DMS 273 (cell line): ENCODE measurements around the gene VOPP1.
"Not testable (repeated sequence)": the region's sequence is repeated elsewhere in the genome, so short reads cannot be mapped to it uniquely, and the experiment has no call there.

Source experiments
- DNase-seq: peaks from one replicate; lab custom pipeline; 2025; ENCODE audit not compliant: unreplicated experiment; lab: John Stamatoyannopoulos, UW

Gene VOPP1, protein sequence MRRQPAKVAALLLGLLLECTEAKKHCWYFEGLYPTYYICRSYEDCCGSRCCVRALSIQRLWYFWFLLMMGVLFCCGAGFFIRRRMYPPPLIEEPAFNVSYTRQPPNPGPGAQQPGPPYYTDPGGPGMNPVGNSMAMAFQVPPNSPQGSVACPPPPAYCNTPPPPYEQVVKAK

DNA sequence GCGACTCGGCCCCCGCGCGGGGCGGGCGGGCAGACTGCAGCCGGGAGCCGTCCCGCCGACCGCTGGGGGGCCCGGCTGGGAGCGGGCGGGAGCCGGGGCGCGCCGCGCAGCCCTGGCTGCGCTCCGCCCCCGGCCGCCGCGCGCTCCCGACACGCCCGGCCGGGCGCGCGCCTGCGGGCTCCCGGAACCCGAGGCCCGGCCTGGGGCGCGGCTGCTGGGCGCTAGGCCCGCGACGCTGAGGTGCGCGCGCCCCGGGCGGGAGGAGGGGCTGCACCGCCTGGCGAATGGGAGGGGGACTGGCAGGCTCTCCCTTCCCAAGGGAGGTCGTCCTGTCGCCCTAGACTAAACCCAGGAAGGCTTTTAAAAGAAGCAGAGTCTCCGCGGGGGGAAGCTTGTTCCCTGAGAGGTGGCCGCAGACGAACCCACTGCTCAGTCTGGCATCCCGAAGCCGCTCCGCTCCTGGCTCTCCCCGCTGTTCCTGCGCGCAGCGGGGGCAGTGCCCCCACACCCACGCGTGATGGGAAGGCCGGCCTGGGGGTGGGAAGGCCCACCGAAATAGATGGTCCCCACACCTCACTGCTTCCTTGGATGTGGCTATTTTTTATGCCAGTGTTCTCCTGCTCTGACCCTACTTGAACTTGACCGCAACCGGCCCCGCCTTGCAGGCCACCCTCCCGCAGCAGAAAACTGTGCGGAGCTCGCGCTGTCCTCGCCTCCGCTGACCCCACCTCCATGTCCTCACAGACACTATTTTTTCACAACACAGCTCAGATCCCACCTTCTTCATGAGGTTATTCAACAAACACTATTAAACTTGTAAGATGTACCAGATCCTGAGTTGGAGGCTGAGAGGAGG, at the start of gene VOPP1:
Gene VOPP1 (minus strand): TSS at position 125 of the 856 bp plus-strand sequence. CDS start 178 bp downstream, outside the sequence.
- DNase-seq, result peak; percentile 96

DNA sequence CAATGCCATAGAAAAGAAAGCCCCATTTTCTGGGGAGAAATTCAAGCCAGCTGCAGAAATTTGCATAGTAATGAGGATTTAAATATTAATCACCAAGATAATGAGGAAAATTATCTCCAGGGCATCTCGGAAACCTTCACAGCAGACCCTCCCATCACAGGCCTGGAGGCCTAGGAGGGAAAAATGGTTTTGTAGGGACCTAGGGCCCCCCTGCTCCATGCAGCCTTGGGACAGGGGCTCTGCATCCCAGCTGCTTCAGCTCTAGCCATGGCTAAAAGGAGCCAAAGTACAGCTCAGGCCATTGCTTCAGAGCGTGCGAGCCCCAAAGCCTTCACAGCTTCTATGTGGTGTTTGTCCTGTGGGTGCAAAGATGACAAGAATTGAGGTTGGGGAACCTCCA, 46.6 kb upstream of the VOPP1 start:
- DNase-seq, result no peak

DNA sequence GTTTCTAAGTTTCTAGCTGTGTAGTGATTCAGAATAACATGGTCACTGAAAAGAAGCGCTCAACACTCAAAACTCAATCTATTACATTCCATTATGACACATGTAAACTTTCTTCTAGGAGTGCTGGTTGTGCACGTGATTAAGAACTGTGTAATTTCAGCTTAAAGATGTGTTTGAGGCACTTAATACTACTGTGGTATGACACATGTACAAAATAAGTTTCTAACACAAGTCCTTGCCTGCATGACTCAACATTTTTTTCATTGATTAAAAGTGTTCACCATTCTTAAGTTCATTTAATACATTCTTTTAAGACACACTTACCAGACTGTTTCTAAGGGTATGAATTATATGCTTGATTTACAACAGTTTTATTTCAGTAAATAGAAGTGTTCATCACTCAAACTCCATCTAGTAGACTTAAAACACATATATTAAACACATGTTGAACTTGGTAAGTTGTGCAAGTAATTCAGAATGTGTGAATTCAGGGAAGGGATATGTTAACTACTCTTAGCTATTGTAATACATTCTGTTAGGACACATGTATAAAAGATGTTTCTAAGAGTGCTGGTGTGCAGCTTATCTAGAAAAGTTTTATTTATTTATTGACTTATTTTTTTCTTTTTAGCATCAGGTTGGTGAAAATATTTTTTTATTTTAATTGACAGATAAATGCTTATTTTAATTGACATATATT, 42.2 kb upstream of the VOPP1 start:
- not testable (repeated sequence) for DNase-seq

DNA sequence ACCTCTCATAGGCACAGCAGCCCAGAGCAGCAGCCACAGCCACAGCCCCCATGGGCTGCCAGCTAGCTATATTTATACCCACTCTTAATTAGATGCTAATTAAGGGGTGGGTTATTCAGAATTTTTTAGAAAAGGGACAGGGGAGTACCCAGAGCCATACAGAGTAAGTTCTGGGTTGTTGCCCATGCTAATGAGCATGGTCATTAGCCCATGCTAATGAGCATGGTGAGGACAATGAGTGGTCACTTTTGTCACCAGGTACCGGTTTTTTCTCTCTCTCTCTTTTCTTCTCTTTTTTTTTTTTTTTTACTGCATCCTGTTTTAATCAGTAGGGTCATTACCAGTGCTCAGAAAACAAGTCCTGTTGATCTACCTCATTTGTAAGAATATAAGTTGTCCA, 37.4 kb upstream of the VOPP1 start:
- not testable (repeated sequence) for DNase-seq

DNA sequence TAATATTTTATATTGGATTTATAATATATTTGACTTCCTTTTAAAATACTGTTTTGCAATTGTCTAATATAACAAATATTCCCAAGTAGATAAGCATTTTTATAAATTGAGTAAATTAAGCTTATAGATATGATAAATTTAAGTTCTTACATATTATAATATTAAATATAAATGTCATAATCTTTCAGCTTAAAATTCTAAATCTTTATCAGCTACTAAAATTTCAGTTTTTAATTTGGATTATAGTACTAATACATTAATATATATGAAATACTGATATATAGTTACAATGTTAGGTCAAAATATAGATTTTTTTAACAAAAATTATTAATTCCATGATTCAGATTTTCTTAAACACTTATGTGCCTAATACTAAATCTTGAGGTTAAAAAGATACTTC, 33.4 kb upstream of the VOPP1 start:
- DNase-seq, result not testable (repeated sequence)

DNA sequence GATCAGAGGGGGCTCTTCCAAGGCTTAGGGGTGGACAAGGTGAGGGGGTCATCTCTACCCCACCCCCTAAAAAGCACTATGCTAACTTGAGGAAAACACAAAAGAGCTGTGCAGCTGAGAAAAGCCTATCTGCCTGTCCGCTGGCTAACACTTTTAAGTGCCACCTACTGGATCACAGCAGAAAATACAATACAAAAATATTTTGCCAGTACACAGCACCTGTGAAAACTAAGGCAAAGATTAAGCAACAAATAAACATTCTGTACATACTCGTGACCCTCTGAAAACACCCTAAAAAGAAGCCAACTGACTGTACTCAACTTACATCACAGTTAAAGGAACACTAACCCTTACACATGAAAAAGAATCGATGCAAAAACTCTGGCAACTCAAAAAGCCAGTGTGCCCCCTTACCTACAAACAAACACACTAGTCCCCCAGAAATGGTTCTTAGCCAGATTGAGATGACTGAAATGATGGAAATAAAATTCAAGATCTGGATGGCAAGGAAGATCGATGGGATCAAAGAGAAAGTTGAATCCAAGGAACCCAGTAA, 25.7 kb upstream of the VOPP1 start:
- DNase-seq, result peak; percentile 41

DNA sequence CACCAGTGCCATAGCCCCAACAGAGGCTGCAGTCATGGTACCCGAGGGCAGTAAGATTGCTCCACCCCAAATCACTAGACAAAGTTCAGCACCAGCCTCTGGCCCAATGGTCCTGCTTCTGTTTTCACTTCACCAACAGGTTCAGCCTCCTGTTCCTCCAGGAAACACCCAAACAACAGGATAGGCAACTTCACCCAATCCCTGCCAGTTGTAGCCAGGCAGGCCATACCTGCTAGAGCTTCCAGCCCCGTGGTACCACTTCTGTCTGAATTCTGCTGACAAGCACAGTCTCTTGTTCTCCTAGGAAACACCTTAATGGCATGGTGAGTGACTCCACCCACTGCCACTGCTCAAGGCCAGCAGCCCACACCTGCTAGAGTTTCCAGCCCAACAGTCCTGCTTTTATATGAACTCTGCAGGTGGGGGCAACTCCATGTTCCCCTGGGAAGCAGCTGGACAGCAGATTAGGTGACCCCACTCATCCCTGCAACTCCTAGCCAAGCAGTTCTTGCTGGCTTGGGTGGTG, 25.0 kb upstream of the VOPP1 start:
- not testable (repeated sequence) for DNase-seq

DNA sequence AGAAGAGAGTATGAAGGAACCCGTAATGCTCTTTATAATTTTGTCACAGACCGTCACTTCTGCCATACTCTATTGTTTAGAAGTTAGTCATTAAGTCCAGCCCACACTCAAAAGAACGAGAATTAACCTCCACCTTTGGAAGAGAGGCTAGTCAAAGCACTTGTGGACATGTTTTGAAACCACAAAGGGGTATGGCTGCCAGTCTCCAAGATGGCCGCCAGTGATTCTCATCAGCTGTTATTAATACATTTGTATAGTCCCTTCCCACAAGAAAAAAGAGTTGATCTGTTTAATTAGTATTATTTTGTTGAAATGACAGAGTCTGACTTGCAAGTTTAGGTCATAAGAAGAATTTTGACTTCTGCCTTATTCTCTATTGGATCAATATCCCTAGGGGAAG, 23.2 kb upstream of the VOPP1 start:
- no peak for DNase-seq

DNA sequence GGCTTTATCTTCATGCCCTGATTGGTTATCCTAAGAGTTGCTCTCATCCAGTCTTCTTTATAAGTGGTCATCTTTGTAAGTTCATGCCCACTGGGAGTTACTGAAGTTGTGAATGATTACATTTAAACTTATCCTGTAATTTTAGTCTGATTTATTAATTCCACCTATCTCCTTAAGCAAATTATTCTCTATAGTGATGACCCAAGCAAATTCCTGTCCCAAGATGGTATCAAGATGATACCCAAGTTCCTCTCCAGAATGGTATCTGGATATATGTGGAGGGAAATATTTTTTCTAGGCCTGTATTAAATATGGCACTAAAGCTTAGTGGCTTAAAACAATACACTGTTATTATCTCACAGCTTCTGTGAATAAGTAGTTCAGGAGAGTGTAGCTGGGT, 22.6 kb upstream of the VOPP1 start:
- no peak for DNase-seq

DNA sequence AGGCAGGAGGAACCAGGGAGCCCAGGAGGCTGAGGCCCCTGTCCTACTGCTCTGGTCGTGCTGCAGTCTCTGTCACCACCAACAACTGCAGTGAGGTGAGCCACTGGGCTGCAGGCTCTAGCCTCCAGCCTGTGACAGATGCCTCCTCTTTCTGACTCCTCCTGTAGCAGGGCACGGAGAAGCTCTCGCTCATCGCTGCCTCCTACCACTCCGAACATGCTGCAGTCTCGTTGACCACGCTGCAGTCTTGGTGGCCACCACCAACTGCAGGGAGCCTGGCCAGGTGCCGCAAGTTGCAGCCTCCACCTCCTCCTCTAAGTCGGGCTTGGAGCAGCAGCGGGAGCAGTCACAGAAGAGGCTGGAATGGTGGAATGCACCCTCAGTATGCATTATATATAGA, 22.1 kb upstream of the VOPP1 start:
- no peak for DNase-seq

DNA sequence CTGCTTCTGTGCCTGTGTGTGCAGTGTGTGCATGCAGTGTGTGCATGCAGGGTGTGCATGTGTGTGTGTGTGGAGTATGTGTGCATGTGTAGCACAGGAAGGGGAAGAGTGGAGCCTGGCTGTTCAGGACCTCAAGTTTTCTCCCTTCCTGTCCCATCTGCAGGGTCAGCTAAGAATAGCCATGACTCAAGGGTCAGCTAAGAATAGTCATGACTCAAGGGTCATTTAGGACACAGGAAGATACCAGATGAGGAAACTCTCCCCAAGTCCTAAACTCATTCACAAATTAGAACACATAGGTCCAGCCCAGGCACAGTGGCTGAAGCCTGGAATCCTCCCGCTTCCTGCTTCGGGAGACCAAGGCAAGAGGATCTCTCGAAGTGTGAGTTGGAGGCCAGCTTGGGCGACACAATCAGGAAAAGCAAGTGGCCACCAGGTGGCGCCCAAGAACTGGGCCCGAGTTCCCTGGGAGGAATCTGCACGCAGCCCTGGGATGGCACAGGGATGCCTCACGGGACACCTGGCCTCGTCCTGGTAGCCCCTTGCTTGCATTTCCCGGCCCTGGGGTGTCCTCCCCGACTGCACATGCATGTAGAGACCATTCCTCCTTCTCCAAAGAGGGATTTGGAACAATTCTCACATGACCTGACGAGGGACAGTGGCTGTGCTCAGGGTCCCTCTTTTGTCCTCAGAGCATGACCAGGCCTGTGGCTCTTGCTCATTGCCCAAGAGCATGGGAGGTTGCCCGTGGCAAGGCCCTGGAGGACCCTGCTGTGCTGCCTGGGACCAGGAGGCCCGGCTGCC, 21.4 kb upstream of the VOPP1 start:
- peak; percentile 91 for DNase-seq

DNA sequence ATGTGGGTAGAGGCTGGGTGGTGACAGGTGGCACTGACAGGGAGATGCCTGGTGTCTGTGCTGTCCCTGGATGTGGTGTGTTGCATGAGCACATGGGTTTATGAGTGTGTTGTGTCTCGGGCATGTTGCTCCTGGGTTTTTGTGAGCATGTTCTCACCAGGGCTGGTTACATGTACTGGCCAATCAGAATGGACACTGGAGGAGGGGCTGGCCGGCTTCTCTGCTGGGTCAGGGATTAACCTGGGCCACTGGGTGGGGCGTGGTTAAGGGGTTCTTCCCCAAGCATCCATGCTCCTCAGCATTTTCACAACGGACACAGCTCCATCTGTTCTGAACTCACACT, 20.8 kb upstream of the VOPP1 start:
- no peak for DNase-seq

DNA sequence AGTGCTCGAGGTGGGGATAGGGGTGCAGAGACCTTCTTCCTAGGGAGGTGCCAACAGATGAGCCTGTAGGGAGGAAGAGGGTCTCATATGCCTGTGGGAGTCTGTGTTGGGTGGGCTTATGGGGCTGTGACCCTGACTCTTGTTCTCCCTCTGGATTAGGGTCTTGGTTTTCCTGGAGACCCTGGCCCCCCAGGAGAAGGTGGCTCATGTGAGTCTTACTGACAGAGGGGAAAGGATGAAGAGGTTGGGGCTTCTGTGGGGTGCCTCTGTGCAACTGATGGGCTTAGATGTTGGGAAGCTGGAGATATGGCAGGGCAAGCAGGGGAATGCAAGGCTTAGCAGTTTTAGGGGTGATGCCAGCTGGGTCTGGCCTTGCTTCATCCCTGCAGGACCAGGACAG, 20.2 kb upstream of the VOPP1 start:
- no peak for DNase-seq

DNA sequence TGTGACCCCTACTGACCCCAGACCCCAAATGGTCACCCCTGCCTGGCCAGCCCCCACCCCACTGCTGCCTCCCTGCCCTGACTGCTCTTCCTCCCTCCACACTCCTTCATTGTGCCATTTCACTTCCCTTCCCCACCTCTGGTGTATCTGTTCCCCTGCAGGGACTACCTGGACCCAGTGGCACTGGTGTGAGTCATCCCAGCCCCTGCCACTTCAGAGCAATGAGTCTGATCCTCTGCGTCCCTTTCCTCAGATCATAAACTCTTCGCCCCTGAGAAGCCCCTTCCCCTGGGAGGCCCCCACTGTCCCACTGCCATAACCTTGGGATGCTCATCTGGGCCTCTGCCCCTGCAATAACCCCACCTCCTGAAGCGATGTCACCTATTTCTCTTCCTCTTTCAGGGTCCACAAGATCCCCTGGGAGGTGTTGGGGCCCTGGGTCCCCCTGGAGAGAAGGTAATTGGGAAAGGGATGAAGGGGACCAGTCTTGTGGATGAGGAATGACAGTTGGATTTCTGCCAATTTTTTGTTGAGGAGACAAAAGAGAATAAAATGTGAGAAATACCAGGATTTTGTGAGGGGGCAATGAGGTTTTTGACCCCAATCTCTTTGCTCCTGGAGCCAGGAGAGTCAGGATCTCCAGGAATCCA, 19.1 kb upstream of the VOPP1 start:
- no peak for DNase-seq

DNA sequence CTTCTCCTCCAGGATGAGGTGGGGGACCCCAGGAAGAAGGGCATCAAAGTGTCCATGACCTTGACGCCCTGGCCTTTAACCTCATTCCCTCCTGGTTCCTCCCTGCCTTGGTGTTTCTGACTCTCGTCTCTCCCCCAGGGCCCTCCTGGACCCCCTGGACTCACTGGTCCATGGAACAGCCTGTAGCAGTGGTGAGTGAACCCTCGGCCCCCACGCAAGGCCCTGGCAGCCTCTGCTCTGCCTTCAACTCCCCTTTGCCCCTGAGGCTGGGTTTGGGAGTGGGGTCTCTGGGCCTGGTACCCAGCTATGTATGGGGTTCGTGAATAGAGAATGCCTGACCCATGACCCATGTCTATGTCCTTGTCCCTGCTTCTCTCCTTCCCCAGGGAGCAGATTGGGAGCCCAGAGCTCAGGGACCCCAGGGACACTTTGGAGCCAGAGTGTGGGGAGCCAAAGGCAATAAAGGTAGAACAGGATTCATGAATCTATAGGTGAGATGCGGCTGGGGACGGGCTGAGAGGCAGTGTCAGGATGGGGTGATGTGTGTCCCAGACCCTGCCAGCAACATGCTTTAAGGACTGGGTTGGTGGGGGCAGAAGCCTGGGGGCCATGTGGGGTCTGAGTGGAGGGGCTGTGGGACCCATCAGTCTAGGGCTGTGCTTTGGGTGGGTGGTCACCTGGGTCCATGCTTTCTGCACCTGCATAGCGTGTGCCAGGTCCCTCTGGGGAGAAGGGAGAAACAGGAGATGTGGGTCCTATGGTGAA, 18.4 kb upstream of the VOPP1 start:
- no peak for DNase-seq

DNA sequence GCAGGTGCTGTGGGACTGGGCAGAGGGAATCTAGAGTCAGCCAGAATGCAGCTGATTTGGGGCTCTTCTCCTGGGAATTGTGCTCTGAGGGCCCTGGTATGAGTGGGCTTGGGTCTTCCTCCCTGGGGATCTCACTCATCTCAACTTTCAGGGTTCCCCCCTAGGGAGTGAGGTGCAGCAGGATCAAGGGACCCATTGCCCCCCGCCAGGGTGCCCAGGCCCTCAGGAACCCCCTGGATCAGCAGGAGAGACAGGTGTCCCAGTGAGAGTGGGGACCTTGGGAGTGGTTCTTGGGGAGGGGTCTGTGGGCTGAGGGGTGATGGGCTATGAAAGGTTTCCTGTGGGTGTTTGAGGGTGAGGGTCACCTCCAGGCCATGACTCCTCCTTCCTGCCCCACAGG, 17.6 kb upstream of the VOPP1 start:
- no peak for DNase-seq

DNA sequence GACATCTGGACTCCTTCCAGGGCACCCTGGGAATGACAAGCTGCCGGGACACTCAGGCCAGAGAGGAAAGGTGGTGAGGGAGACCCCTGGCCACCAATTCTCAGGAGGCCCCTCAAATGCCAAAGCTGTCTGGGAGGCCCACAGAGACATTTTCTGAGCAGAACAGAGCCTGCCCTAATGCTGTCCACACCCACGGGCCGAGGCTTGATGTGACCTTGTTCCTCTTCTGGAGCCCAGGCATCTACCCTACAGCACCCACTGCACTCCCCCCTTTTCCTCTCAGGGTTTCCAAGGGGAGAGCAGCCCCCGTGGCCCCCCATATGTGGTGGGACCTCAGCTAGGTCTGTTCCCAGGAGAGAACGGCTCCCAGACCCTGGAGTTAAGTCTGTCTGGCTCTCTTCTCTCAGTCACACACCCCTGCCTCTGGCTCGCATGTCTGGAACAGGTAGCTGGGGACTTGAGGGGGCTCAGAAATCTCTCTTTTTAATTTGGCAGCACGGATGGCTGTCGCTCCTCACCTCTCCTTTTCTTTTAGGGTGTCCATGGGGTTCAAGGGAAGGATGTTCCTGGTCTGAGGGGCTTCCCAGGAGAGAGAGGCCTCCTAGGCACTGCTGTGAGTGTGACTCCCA, 16.8 kb upstream of the VOPP1 start:
- DNase-seq, result no peak

DNA sequence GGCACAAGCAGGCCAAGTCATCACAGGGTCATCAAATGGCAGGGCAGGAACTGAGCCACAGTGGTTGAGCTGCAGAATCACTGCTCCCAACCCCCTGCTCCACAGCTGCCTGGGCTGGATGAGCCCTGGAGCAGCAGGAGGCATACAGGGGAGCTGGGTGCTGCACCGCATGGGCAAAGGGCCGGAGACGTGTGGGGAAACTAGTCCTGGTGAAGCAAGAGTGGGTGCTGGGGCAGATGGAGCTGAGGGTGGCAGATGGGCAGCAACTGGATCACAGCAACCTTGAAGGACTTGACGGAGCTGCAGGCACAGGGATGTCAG, 16.0 kb upstream of the VOPP1 start:
- peak; percentile 39 for DNase-seq

DNA sequence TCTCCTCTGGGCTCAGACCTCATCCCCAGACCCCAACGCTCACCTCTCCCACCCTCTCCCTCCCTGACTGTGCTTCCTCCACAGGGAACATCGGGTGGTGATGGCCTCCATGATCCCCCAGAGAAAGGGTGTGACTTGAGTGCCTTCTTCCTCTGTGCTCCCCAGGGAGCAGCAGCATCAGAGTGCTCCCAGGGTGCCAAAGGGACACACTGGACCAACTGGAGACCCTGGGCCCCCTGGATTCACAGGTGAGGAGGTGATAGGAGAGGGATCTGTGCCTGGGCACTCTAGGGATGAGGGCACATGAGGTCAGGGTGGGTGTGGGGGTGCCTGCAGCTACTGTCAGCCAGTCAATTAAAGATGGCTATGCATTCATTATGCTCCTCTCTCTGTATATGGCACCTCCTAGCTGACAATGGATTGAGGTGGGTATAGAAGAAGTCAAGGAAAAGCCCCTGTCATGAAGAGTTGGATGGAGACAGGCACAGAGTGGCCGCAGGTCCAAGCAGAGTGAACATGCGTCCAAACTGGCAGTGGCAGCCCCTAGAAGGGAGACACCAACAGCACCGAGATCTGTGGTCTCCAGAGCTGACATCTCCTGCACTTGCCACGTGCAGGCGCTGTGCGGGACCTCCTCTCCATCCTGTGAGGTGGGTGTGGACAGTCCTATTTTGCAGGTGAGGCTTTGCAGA, 15.5 kb upstream of the VOPP1 start:
- DNase-seq, result no peak
